SK-N-SH treated with all-trans-retinoic acid at 6 μM for 48 hours (cell line): Measurements from ENCODE around the gene SLC8A3.

Experiments
- ARNTL ChIP-seq: fragments of 450-650 bp; formaldehyde crosslinking; IDR thresholded peaks from 2 replicates; pipeline ENCODE4 v1.5.0; 2020; ENCODE audit warnings: low read depth, mild to moderate bottlenecking, moderate library complexity, borderline replicate concordance
- ESRRG ChIP-seq: fragments of 250-450 bp; sonication (Bioruptor Pico); IDR thresholded peaks from 2 replicates; pipeline ENCODE4 v1.6.1; 2021; ENCODE audit warnings: mild to moderate bottlenecking
- PPARA ChIP-seq: fragments of 250-450 bp; sonication (Bioruptor Pico); IDR thresholded peaks from 2 replicates; pipeline ENCODE4 v1.5.0; 2020; ENCODE audit warnings: mild to moderate bottlenecking, borderline replicate concordance
- RARB ChIP-seq: fragments of 250-450 bp; sonication (Bioruptor Pico); IDR thresholded peaks from 2 replicates; pipeline ENCODE4 v1.8.0; 2021; ENCODE audit warnings: mild to moderate bottlenecking, moderate library complexity
- ZC3H10 ChIP-seq: fragments of 250-450 bp; sonication (Bioruptor Pico); IDR thresholded peaks from 2 replicates; pipeline ENCODE4 v1.5.1; 2021; ENCODE audit warnings: mild to moderate bottlenecking, moderate library complexity
- ZFP3 ChIP-seq: fragments of 250-450 bp; sonication (Bioruptor Pico); IDR thresholded peaks from 2 replicates; pipeline ENCODE4 v1.5.0; 2020; ENCODE audit warnings: mild to moderate bottlenecking, moderate library complexity
- ZFP30 ChIP-seq: fragments of 450-650 bp; formaldehyde crosslinking; IDR thresholded peaks from 2 replicates; pipeline ENCODE4 v1.5.0; 2022; ENCODE audit warnings: mild to moderate bottlenecking, moderate library complexity
- ZNF70 ChIP-seq: fragments of 450-650 bp; formaldehyde crosslinking; IDR thresholded peaks from 2 replicates; pipeline ENCODE4 v1.5.0; 2020; ENCODE audit warnings: mild to moderate bottlenecking, moderate library complexity
- TF ChIP-seq, protein P1 (sequence below): fragments of 250-450 bp; sonication (Bioruptor Pico); IDR thresholded peaks from 2 replicates; pipeline ENCODE4 v1.8.0; 2020; ENCODE audit warnings: mild to moderate bottlenecking, moderate library complexity, borderline replicate concordance
- TF ChIP-seq, protein P2 (sequence below): fragments of 250-450 bp; sonication (Bioruptor Pico); IDR thresholded peaks from 2 replicates; pipeline ENCODE4 v1.5.1; 2021; ENCODE audit warnings: mild to moderate bottlenecking, moderate library complexity

DNA sequence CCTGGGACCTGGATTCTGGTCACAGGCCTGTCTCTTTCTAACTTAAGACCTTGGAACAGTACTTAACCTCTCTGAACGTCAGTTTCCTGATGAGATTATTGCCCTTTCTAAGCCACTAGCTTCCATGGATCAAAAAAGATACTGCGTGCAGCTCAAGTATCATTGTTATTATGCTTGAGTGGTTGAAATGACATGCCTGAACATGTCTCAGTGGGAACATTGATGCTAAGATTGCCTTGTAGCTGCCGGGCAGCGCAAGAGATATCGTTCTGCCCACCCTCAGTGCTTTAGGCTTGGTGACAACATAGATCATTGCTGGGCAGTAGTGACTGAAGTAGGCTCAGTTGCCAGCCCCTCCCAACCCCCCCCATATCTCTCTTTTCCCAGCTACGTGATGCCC is 177.7 kb downstream of the SLC8A3 start:
- TF ChIP-seq ARNTL (CRISPR knock-in tag) (no peak), ZFP30 (CRISPR knock-in tag) (no peak), ZNF70 (CRISPR knock-in tag) (no peak), ESRRG (CRISPR knock-in tag) (no peak), PPARA (CRISPR knock-in tag) (no peak), ZC3H10 (CRISPR knock-in tag) (no peak), ZFP3 (CRISPR knock-in tag) (no peak), RARB (CRISPR knock-in tag) (no peak)
- TF ChIP-seq, protein P1, sequence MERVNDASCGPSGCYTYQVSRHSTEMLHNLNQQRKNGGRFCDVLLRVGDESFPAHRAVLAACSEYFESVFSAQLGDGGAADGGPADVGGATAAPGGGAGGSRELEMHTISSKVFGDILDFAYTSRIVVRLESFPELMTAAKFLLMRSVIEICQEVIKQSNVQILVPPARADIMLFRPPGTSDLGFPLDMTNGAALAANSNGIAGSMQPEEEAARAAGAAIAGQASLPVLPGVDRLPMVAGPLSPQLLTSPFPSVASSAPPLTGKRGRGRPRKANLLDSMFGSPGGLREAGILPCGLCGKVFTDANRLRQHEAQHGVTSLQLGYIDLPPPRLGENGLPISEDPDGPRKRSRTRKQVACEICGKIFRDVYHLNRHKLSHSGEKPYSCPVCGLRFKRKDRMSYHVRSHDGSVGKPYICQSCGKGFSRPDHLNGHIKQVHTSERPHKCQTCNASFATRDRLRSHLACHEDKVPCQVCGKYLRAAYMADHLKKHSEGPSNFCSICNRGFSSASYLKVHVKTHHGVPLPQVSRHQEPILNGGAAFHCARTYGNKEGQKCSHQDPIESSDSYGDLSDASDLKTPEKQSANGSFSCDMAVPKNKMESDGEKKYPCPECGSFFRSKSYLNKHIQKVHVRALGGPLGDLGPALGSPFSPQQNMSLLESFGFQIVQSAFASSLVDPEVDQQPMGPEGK (CRISPR knock-in tag) = no peak
- TF ChIP-seq, protein P2, sequence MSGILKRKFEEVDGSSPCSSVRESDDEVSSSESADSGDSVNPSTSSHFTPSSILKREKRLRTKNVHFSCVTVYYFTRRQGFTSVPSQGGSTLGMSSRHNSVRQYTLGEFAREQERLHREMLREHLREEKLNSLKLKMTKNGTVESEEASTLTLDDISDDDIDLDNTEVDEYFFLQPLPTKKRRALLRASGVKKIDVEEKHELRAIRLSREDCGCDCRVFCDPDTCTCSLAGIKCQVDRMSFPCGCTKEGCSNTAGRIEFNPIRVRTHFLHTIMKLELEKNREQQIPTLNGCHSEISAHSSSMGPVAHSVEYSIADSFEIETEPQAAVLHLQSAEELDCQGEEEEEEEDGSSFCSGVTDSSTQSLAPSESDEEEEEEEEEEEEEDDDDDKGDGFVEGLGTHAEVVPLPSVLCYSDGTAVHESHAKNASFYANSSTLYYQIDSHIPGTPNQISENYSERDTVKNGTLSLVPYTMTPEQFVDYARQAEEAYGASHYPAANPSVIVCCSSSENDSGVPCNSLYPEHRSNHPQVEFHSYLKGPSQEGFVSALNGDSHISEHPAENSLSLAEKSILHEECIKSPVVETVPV (CRISPR knock-in tag) = no peak
